ENCODE measurements around the gene USP28. TPM values are rescaled to one million over a fixed set of nuclear protein-coding genes. Genes with fewer than 3 reads are reported as not detected.

Gene USP28
- total RNA-seq, 1 donor from 2014 or later = 44.1 TPM

- intact Hi-C loops (cut with micrococcal nuclease) = loop anchor here (5.0 to 10.0 kb wide), 4 partner anchors 285 to 1595 kb away; partner anchors contain the start of genes C11orf71 and RBM7
These were observed 4.1 kb upstream of the USP28 start for GRCh38 chr11:113879446-113879845.

- intact Hi-C loops (cut with micrococcal nuclease) = loop anchor here (2.0 to 10.0 kb wide), 5 partner anchors 287 to 1593 kb away; partner anchors contain the start of genes C11orf71, RBM7 and REXO2
These were observed 2.3 kb upstream of the USP28 start for GRCh38 chr11:113877670-113878055.

- intact Hi-C loops (cut with micrococcal nuclease) = loop anchor here (2.0 to 10.0 kb wide), 5 partner anchors 288 to 1592 kb away; partner anchors contain the start of genes C11orf71, RBM7 and REXO2
These were observed 1.7 kb upstream of the USP28 start for GRCh38 chr11:113876798-113877669.

GRCh38 chr11:113876074-113876797, 864 bp upstream of the USP28 start:
- intact Hi-C loops (cut with micrococcal nuclease) = loop anchor here (2.0 to 10.0 kb wide), 5 partner anchors 289 to 1591 kb away; partner anchors contain the start of genes C11orf71, RBM7 and REXO2

- intact Hi-C loops (cut with micrococcal nuclease) = loop anchor here (1.0 to 10.0 kb wide), 7 partner anchors 14 to 1590 kb away; partner anchors contain the start of genes C11orf71, RBM7, TTC12 and ZW10
These were observed 665 bp downstream of the USP28 start for GRCh38 chr11:113874581-113875233.

- intact Hi-C loops (cut with micrococcal nuclease) = loop anchor here (2.0 to 10.0 kb wide), 5 partner anchors 13 to 1589 kb away; partner anchors contain the start of gene ZW10
These were observed 1.3 kb downstream of the USP28 start for GRCh38 chr11:113874096-113874495.

- intact Hi-C loops (cut with micrococcal nuclease) = loop anchor here (10.0 kb wide), 3 partner anchors 288 to 1588 kb away; no protein-coding TSS in a partner anchor
These were observed 2.1 kb downstream of the USP28 start for GRCh38 chr11:113873236-113873626.

GRCh38 chr11:113871336-113871735, 4.0 kb downstream of the USP28 start:
- intact Hi-C loops (cut with micrococcal nuclease) = loop anchor here (10.0 kb wide), 3 partner anchors 287 to 1587 kb away; no protein-coding TSS in a partner anchor

GRCh38 chr11:113867843-113868503, 7.4 kb downstream of the USP28 start:
- intact Hi-C loops (cut with micrococcal nuclease) = no loop called here

- intact Hi-C loops (cut with micrococcal nuclease) = no loop called here
These were observed 9.5 kb downstream of the USP28 start for GRCh38 chr11:113865873-113866272.

GRCh38 chr11:113864410-113864809, 11.0 kb downstream of the USP28 start:
- intact Hi-C loops (cut with micrococcal nuclease) = no loop called here

GRCh38 chr11:113862435-113862834, 12.9 kb downstream of the USP28 start:
- intact Hi-C loops (cut with micrococcal nuclease) = no loop called here

GRCh38 chr11:113859665-113860064, 15.7 kb downstream of the USP28 start:
- intact Hi-C loops (cut with micrococcal nuclease) = loop anchor here (2.0 kb wide), 1 partner anchor 15 kb away; the partner anchor contains the start of gene USP28

GRCh38 chr11:113856966-113857759, 18.2 kb downstream of the USP28 start:
- intact Hi-C loops (cut with micrococcal nuclease) = no loop called here

- intact Hi-C loops (cut with micrococcal nuclease) = no loop called here
These were observed 19.6 kb downstream of the USP28 start for GRCh38 chr11:113855803-113856202.

GRCh38 chr11:113850188-113850587, 25.2 kb downstream of the USP28 start:
- intact Hi-C loops (cut with micrococcal nuclease) = no loop called here

GRCh38 chr11:113849713-113850112, 25.7 kb downstream of the USP28 start:
- intact Hi-C loops (cut with micrococcal nuclease) = no loop called here

GRCh38 chr11:113847580-113847979, 27.8 kb downstream of the USP28 start:
- intact Hi-C loops (cut with micrococcal nuclease) = no loop called here

- intact Hi-C loops (cut with micrococcal nuclease) = no loop called here
These were observed 28.3 kb downstream of the USP28 start for GRCh38 chr11:113847111-113847510.

- intact Hi-C loops (cut with micrococcal nuclease) = no loop called here
These were observed 33.7 kb downstream of the USP28 start for GRCh38 chr11:113841691-113842090.
